KMS-11 (cell line): ENCODE measurements around the gene ANXA4.

Source experiments
- H2AFZ ChIP-seq: fragments of 200-600 bp; sonication (generic); 2 replicates; pipeline ENCODE4 v1.6.1; 2016; ENCODE audit warnings: antibody characterized with exemption, mixed run types, low read depth
- H3K27ac ChIP-seq: fragments of 200-600 bp; sonication (generic); 2 replicates; pipeline ENCODE4 v1.6.1; 2016; ENCODE audit warnings: mild to moderate bottlenecking, mixed run types
- H3K27me3 ChIP-seq: fragments of 200-600 bp; sonication (generic); 2 replicates; pipeline ENCODE4 v1.6.1; 2017; ENCODE audit warnings: mild to moderate bottlenecking, low read depth, mixed run types, moderate library complexity; ENCODE audit not compliant: insufficient read depth
- H3K36me3 ChIP-seq: fragments of 200-600 bp; sonication (generic); 2 replicates; pipeline ENCODE4 v1.6.1; 2017; ENCODE audit warnings: mild to moderate bottlenecking, mixed run types; ENCODE audit not compliant: insufficient read depth
- H3K4me1 ChIP-seq: fragments of 200-600 bp; sonication (generic); 2 replicates; pipeline ENCODE4 v1.6.1; 2016; ENCODE audit warnings: mild to moderate bottlenecking, low read depth, mixed run types; ENCODE audit not compliant: poor library complexity, severe bottlenecking
- H3K4me2 ChIP-seq: fragments of 200-600 bp; sonication (generic); 2 replicates; pipeline ENCODE4 v1.7.0; 2016; ENCODE audit warnings: mild to moderate bottlenecking, mixed run types
- H3K4me3 ChIP-seq: fragments of 200-600 bp; sonication (generic); IDR thresholded peaks from 2 replicates; pipeline ENCODE4 v1.6.1; 2017; ENCODE audit warnings: low read depth, low read length, mixed read lengths; ENCODE audit not compliant: insufficient read depth
- H3K79me2 ChIP-seq: fragments of 200-600 bp; sonication (generic); 2 replicates; pipeline ENCODE4 v1.6.1; 2016; ENCODE audit warnings: low read depth, mixed run types; ENCODE audit not compliant: insufficient read depth
- H3K9ac ChIP-seq: fragments of 200-600 bp; sonication (generic); 2 replicates; pipeline ENCODE4 v1.6.1; 2016; ENCODE audit warnings: mild to moderate bottlenecking, mixed run types
- H4K20me1 ChIP-seq: fragments of 200-600 bp; sonication (generic); 2 replicates; pipeline ENCODE4 v1.6.1; 2016; ENCODE audit warnings: mild to moderate bottlenecking, mixed run types; ENCODE audit not compliant: insufficient read depth
- CTCF ChIP-seq: fragments of 200-600 bp; sonication (generic); conservative IDR thresholded peaks from 2 replicates; pipeline ENCODE4 v1.6.1; 2017; ENCODE audit warnings: low read depth, mild to moderate bottlenecking, antibody characterized with exemption, low read length, moderate library complexity, mixed read lengths

The ANXA4 gene

GRCh38 chr2:69774984-69775982 lies 33.3 kb downstream of the ANXA4 start:
- H2AFZ ChIP-seq: no peak overlapping the region
- H3K4me1 ChIP-seq: peaks cover 5% of the 10 kb centered on the region
- no peaks in the 10 kb centered on the region for H4K20me1 ChIP-seq
- H3K9ac ChIP-seq: no peak overlapping the region
- no peaks in the 10 kb centered on the region for H3K27me3 ChIP-seq
- H3K36me3 ChIP-seq: no peaks in the 10 kb centered on the region
- no peak overlapping the region for H3K27ac ChIP-seq
- TF ChIP-seq CTCF: no peak
- no peak overlapping the region for H3K4me2 ChIP-seq
- no peaks in the 10 kb centered on the region for H3K79me2 ChIP-seq
- no peak overlapping the region for H3K4me3 ChIP-seq

- Histone ChIP-seq H4K20me1 (no peaks in the 10 kb centered on the region), H2AFZ (no peak overlapping the region), H3K4me2 (no peak overlapping the region), H3K4me1 (peaks cover 17% of the 10 kb centered on the region), H3K27me3 (no peaks in the 10 kb centered on the region), H3K79me2 (no peaks in the 10 kb centered on the region), H3K27ac (no peak overlapping the region), H3K36me3 (no peaks in the 10 kb centered on the region), H3K9ac (no peak overlapping the region), H3K4me3 (no peak overlapping the region)
- no peak for TF ChIP-seq CTCF
These were observed 35.2 kb downstream of the ANXA4 start for GRCh38 chr2:69776886-69777785.

- H3K4me2 ChIP-seq: no peak overlapping the region
- H3K27ac ChIP-seq: no peak overlapping the region
- H3K4me1 ChIP-seq: peaks cover 23% of the 10 kb centered on the region
These were observed 35.8 kb downstream of the ANXA4 start for GRCh38 chr2:69777786-69778105.

More at GRCh38 chr2:69777786-69778105, 35.8 kb downstream of the ANXA4 start:
- H3K79me2 ChIP-seq: no peaks in the 10 kb centered on the region
- no peaks in the 10 kb centered on the region for H4K20me1 ChIP-seq
- no peak overlapping the region for H3K4me3 ChIP-seq
- H3K9ac ChIP-seq: no peak overlapping the region
- TF ChIP-seq CTCF: no peak
- no peaks in the 10 kb centered on the region for H3K27me3 ChIP-seq
- no peak overlapping the region for H2AFZ ChIP-seq
- no peaks in the 10 kb centered on the region for H3K36me3 ChIP-seq
